Keratinocyte (primary cell): ENCODE results near the gene NFE2L1. TPM values are rescaled to one million over a fixed set of nuclear protein-coding genes. Genes with fewer than 3 reads are reported as not detected.
"Not testable (repeated sequence)": the region's sequence is repeated elsewhere in the genome, so short reads cannot be mapped to it uniquely, and the experiment has no call there.

Experiments used
- DNase-seq: peaks from one replicate; pipeline ENCODE4 v3.0.0-alpha.2; 2011; ENCODE audit warnings: low read depth, missing footprints, low spot score
- FAIRE-seq: peaks from 2 replicates; lab custom pipeline; 2011; peaks lifted over from hg19 to GRCh38; lab: Jason Lieb, UNC
- H2AFZ ChIP-seq: 2 replicates; pipeline ENCODE4 v1.6.0; 2012; ENCODE audit warnings: low read length, control low read depth, inconsistent platforms; ENCODE audit not compliant: control insufficient read depth
- H3K27ac ChIP-seq: 2 replicates; pipeline ENCODE4 v1.5.1; 2011; ENCODE audit warnings: low read length; ENCODE audit not compliant: control insufficient read depth, insufficient read depth
- H3K27me3 ChIP-seq: 3 replicates; pipeline ENCODE4 v1.6.0; 2011; ENCODE audit warnings: low read length; ENCODE audit not compliant: control insufficient read depth, insufficient read depth; ENCODE audit errors: extremely low read depth
- H3K36me3 ChIP-seq, 2 experiments: 2 replicates in 1 of 2; 3 replicates in 1 of 2; pipeline ENCODE4 v1.5.1; 2011; ENCODE audit warnings: low read length in 2 of 2, mild to moderate bottlenecking in 1 of 2; ENCODE audit not compliant: control insufficient read depth in 2 of 2, insufficient read depth in 2 of 2; ENCODE audit errors: extremely low read depth in 1 of 2
- H3K4me1 ChIP-seq: 3 replicates; pipeline ENCODE4 v1.5.1; 2011; ENCODE audit warnings: low read length; ENCODE audit not compliant: control insufficient read depth, insufficient read depth; ENCODE audit errors: extremely low read depth
- H3K4me2 ChIP-seq: 3 replicates; pipeline ENCODE4 v1.6.0; 2011; ENCODE audit warnings: low read depth, low read length; ENCODE audit not compliant: control insufficient read depth, insufficient read depth; ENCODE audit errors: extremely low read depth
- H3K4me3 ChIP-seq, 3 experiments: fragments of 200-600 bp in 1 of 3; sonication (generic) in 1 of 3; 2 replicates in 2 of 3; 3 replicates in 1 of 3; pipeline ENCODE4 v1.5.1; 2011 to 2016; ENCODE audit warnings: low read length in 3 of 3, mild to moderate bottlenecking in 3 of 3, control low read depth in 2 of 3, inconsistent platforms in 1 of 3, low read depth in 1 of 3, mixed read lengths in 1 of 3, mixed run types in 1 of 3, moderate library complexity in 1 of 3; ENCODE audit not compliant: control insufficient read depth in 2 of 3, insufficient read depth in 2 of 3; ENCODE audit errors: extremely low read depth in 1 of 3
- H3K79me2 ChIP-seq: 2 replicates; pipeline ENCODE4 v1.6.0; 2012; ENCODE audit warnings: low read length; ENCODE audit not compliant: control insufficient read depth, insufficient read depth
- H3K9ac ChIP-seq: 3 replicates; pipeline ENCODE4 v1.6.0; 2011; ENCODE audit warnings: low read length; ENCODE audit not compliant: control insufficient read depth, insufficient read depth; ENCODE audit errors: extremely low read depth
- H3K9me1 ChIP-seq: 3 replicates; pipeline ENCODE4 v1.6.0; 2011; ENCODE audit warnings: low read length; ENCODE audit not compliant: control insufficient read depth, insufficient read depth; ENCODE audit errors: extremely low read depth
- H3K9me3 ChIP-seq: 2 replicates; pipeline ENCODE4 v1.5.1; 2012; ENCODE audit warnings: low read depth, low read length; ENCODE audit not compliant: control insufficient read depth
- H4K20me1 ChIP-seq: 3 replicates; pipeline ENCODE4 v1.6.0; 2011; ENCODE audit warnings: low read length; ENCODE audit not compliant: control insufficient read depth, insufficient read depth; ENCODE audit errors: extremely low read depth
- EZH2 ChIP-seq: IDR thresholded peaks from one replicate; pipeline ENCODE4 v1.6.1; 2012; ENCODE audit warnings: inconsistent platforms, mild to moderate bottlenecking, low read length, moderate library complexity
- dilution Hi-C: fragments of 300-500 bp; cut with MboI; formaldehyde crosslinking; loops from one replicate; pipeline ENCODE4 v1.7.0; 2020; ENCODE audit warnings: low sequenced_read_pairs; ENCODE audit not compliant: extremely low pct_ligation_motif_present
- polyA plus RNA-seq, 5 experiments: library from polyadenylated mRNA; depleted of rRNA in 3 of 5; stranded (reverse) in 3 of 5; stranded (forward) in 1 of 5; unstranded in 1 of 5; fragments of >200 nt; gene quantifications; 1 replicate in 1 of 5; 2 replicates in 3 of 5; 3 replicates in 1 of 5; pipeline versions ENCODE4 v1.2.1 to v1.2.3, GENCODE V29; 2011 to 2012; ENCODE audit warnings: missing spikeins in 2 of 5, low read depth in 1 of 5, low replicate concordance in 1 of 5
- TF ChIP-seq, protein P1 (sequence below), 3 experiments: IDR thresholded peaks in 1 of 3; conservative IDR thresholded peaks in 1 of 3; optimal IDR thresholded peaks in 1 of 3; 2 replicates in 2 of 3; 3 replicates in 1 of 3; pipeline versions ENCODE3 to v1.5.1; 2011; ENCODE audit warnings: low read length in 3 of 3, mild to moderate bottlenecking in 3 of 3, moderate library complexity in 2 of 3, control low read depth in 1 of 3, inconsistent platforms in 1 of 3; ENCODE audit not compliant: insufficient read depth in 2 of 3; ENCODE audit errors: extremely low read depth in 1 of 3

NFE2L1 gene
- polyA plus RNA-seq, 1 donor (not counting 4 experiments of a cell fraction or from before 2014, with no cell fraction given), result 208 TPM

DNA sequence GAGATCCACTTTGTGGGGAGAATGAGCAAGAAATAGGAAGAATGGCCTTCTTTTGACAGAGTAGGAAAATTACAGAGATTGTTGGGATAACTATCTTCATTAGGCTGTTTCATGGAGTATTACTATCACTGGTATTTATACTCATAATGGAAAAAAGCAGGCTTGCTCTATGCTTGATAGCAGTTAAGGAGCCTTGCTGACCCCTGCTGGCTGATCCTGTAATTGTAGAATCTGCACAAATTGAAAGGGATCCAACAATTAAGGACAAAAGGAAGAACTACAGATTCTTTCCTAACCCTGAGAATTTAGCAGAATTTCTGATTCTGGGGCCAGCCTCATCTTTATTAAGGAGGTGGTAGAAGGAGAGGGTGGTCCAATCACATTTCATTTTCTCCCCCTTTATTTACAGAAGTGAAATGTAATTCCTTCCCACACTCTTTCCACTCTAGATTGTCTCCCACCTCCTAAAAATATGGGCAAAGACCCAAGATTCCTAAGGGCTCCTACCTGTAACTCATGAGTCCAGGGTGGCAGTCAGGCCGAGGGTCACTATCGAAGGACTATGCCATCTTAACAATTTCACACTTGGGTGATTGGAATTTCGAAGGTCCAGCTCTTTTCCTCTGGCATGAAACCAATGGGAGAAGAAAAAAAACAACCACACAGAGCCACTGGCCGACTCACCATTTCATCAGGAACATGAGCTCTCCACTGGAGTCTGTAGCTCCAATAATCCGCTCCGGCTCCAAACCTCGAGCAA lies 26.3 kb downstream of the NFE2L1 start:
- H3K79me2 ChIP-seq, result peaks cover 22% of the 10 kb centered on the region
- H3K9ac ChIP-seq, result peak overlapping the region; percentile 43
- FAIRE-seq, result peak; percentile 59

DNA sequence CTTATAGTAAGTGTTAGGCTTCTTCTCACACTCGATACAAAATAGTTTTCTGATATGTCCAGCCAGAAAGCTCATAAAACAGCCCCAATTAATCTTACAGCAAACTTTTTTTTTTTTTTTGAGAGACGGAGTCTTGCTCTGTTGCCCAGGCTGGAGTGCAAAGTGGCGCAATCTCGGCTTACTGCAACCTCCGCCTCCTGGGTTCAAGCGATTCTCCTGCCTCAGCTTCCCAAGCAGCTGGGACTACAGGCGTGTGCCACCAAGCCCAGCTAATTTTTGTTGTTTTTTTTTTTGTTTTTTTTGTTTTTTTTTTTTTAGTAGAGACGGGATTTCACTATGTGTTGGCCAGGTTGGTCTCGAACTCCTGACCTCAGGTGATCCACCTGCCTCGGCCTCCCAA lies 29.0 kb downstream of the NFE2L1 start:
- H3K4me2 ChIP-seq, H3K9ac ChIP-seq, H3K9me1 ChIP-seq, H3K27me3 ChIP-seq, H3K9me3 ChIP-seq, FAIRE-seq, H3K4me3 ChIP-seq, dilution Hi-C loops, H2AFZ ChIP-seq, H3K4me1 ChIP-seq, H4K20me1 ChIP-seq, H3K27ac ChIP-seq, DNase-seq: not testable (repeated sequence)
- peaks cover 12 to 25% of the 10 kb centered on the region in 2 experiments for H3K36me3 ChIP-seq
- H3K79me2 ChIP-seq, result peaks cover 45% of the 10 kb centered on the region

More for the DNA sequence above, 26.3 kb downstream of the NFE2L1 start:
- no peaks in the 10 kb centered on the region for H3K9me3 ChIP-seq
- DNase-seq, result no peak
- dilution Hi-C loops, result no loop called here
- H3K36me3 ChIP-seq, result peaks cover 14 to 25% of the 10 kb centered on the region in 2 experiments
- no peaks in the 10 kb centered on the region for H3K27me3 ChIP-seq
- TF ChIP-seq, protein P1, sequence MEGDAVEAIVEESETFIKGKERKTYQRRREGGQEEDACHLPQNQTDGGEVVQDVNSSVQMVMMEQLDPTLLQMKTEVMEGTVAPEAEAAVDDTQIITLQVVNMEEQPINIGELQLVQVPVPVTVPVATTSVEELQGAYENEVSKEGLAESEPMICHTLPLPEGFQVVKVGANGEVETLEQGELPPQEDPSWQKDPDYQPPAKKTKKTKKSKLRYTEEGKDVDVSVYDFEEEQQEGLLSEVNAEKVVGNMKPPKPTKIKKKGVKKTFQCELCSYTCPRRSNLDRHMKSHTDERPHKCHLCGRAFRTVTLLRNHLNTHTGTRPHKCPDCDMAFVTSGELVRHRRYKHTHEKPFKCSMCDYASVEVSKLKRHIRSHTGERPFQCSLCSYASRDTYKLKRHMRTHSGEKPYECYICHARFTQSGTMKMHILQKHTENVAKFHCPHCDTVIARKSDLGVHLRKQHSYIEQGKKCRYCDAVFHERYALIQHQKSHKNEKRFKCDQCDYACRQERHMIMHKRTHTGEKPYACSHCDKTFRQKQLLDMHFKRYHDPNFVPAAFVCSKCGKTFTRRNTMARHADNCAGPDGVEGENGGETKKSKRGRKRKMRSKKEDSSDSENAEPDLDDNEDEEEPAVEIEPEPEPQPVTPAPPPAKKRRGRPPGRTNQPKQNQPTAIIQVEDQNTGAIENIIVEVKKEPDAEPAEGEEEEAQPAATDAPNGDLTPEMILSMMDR (optimal IDR thresholded peaks at IDR 0.05 in 1 of 3, IDR thresholded peaks at IDR 0.05 in 1 of 3, conservative IDR thresholded peaks at IDR 0.05 in 1 of 3; ENCODE audit: extremely low read depth in 1 of 3, insufficient read depth in 2 of 3, low read length in 3 of 3), result peak; percentile 48 to 77 (median 64)
- TF ChIP-seq EZH2, result no peak
- H2AFZ ChIP-seq, result no peak overlapping the region
- H3K4me1 ChIP-seq, result peaks cover 6% of the 10 kb centered on the region
- no peak overlapping the region for H3K4me2 ChIP-seq
- H3K9me1 ChIP-seq, result no peaks in the 10 kb centered on the region
- peak overlapping the region; percentile 60 for H3K27ac ChIP-seq
- H3K4me3 ChIP-seq, result no peak overlapping the region
- no peaks in the 10 kb centered on the region for H4K20me1 ChIP-seq
